Mesendoderm (in vitro differentiated cells): ENCODE data around the gene PFDN2.
"Not testable (repeated sequence)": the region's sequence is repeated elsewhere in the genome, so short reads cannot be mapped to it uniquely, and the experiment has no call there.

Experiments used
- DNase-seq: peaks from one replicate; pipeline ENCODE4 v3.0.0; 2013
- H2AK5ac ChIP-seq: 2 replicates; pipeline ENCODE4 v1.6.1; 2013; ENCODE audit warnings: low read length, inconsistent platforms
- H2BK120ac ChIP-seq: 2 replicates; pipeline ENCODE4 v1.6.1; 2013; ENCODE audit warnings: low read depth, mild to moderate bottlenecking, low read length, moderate library complexity, mixed read lengths
- H2BK15ac ChIP-seq: replicated peaks from 2 replicates; pipeline ENCODE4 v1.6.1; 2013; ENCODE audit warnings: low read depth, mild to moderate bottlenecking, moderate library complexity
- H2BK5ac ChIP-seq: 2 replicates; pipeline ENCODE4 v1.6.1; 2013; ENCODE audit warnings: low read length, inconsistent platforms
- H3K18ac ChIP-seq: 2 replicates; pipeline ENCODE4 v1.6.1; 2013; ENCODE audit warnings: mild to moderate bottlenecking, low read length, mixed read lengths
- H3K23ac ChIP-seq: one replicate; pipeline ENCODE4 v1.6.1; 2013; ENCODE audit warnings: low read length
- H3K27ac ChIP-seq: 2 replicates; pipeline ENCODE4 v1.5.1; 2013; ENCODE audit warnings: low read depth, mild to moderate bottlenecking, inconsistent platforms, low read length, moderate library complexity
- H3K27me3 ChIP-seq: 2 replicates; pipeline ENCODE4 v1.6.1; 2013; ENCODE audit warnings: low read length, control low read depth, mild to moderate bottlenecking, inconsistent platforms; ENCODE audit not compliant: insufficient read depth, poor library complexity
- H3K36me3 ChIP-seq: 2 replicates; pipeline ENCODE4 v1.6.1; 2013; ENCODE audit warnings: low read length, inconsistent platforms; ENCODE audit not compliant: control insufficient read depth, insufficient read depth
- H3K4ac ChIP-seq: one replicate; pipeline ENCODE4 v1.6.1; 2013; ENCODE audit warnings: low read depth, mild to moderate bottlenecking, low read length, moderate library complexity
- H3K4me1 ChIP-seq: 2 replicates; pipeline ENCODE4 v1.6.1; 2013; ENCODE audit warnings: low read depth, low read length, inconsistent platforms; ENCODE audit not compliant: control insufficient read depth
- H3K4me2 ChIP-seq: 2 replicates; pipeline ENCODE4 v1.6.1; 2013; ENCODE audit warnings: low read length
- H3K4me3 ChIP-seq: 2 replicates; pipeline ENCODE4 v1.5.1; 2013; ENCODE audit warnings: mild to moderate bottlenecking, low read length
- H3K56ac ChIP-seq: one replicate; pipeline ENCODE4 v1.6.1; 2013; ENCODE audit warnings: low read length
- H3K79me1 ChIP-seq: 2 replicates; pipeline ENCODE4 v1.6.1; 2013; ENCODE audit warnings: low read length, inconsistent platforms
- H3K79me2 ChIP-seq: 2 replicates; pipeline ENCODE4 v1.6.1; 2013; ENCODE audit warnings: mild to moderate bottlenecking, low read length; ENCODE audit not compliant: control insufficient read depth, insufficient read depth
- H3K9ac ChIP-seq: 2 replicates; pipeline ENCODE4 v1.6.1; 2013; ENCODE audit warnings: low read length, inconsistent platforms
- H4K5ac ChIP-seq: one replicate; pipeline ENCODE4 v1.6.1; 2013; ENCODE audit warnings: low read length
- H4K8ac ChIP-seq: one replicate; pipeline ENCODE4 v1.6.1; 2013; ENCODE audit warnings: low read depth, mild to moderate bottlenecking, control low read depth, low read length, moderate library complexity
- WGBS: extraction: QIAGEN DNeasy Blood & Tissue Kit; methylation state at CpG from one replicate; pipeline ENCODE4 v1.1.7; 2013; ENCODE audit warnings: low lambda C conversion rate, missing lambda C conversion rate; ENCODE audit not compliant: insufficient coverage; ENCODE audit errors: extremely low coverage; 5-methylcytosine and 5-hydroxymethylcytosine counted together

The PFDN2 gene

DNA sequence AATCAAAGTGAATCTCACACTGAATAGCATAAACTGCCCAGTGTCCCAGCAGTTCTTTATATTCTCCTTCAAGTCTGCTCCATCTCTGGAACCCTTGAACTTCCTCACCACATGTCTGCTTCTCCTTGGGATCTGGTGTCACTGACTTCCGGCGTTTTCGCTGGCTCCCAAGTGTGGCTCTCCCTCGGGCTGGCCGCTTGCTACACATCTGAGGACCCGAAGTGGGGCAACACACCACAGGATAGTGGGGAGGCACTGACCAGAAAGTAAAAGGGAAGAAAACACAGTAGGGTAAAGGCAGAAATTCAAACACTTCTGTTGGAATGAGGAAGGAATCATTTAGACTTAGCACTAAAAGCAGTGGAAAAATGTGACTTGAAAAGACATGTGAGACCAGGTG lies 5.1 kb upstream of the PFDN2 start:
- H4K8ac ChIP-seq = no peak overlapping the region
- H3K9ac ChIP-seq = no peak overlapping the region
- H3K79me2 ChIP-seq = peaks cover 14% of the 10 kb centered on the region
- no peak overlapping the region for H2BK15ac ChIP-seq
- WGBS = no CpG with 5 or more reads among the region's 6 CpGs
- H2BK5ac ChIP-seq = no peak overlapping the region
- H4K5ac ChIP-seq = no peak overlapping the region
- H3K56ac ChIP-seq = no peak overlapping the region
- H3K79me1 ChIP-seq = peaks cover 22% of the 10 kb centered on the region
- no peak overlapping the region for H3K23ac ChIP-seq
- DNase-seq = no peak
- no peak overlapping the region for H3K4me2 ChIP-seq
- no peak overlapping the region for H3K27ac ChIP-seq
- H3K27me3 ChIP-seq = no peaks in the 10 kb centered on the region
- H3K4me3 ChIP-seq = no peak overlapping the region
- no peak overlapping the region for H3K4ac ChIP-seq
- no peak overlapping the region for H3K18ac ChIP-seq
- no peak overlapping the region for H2BK120ac ChIP-seq
- H2AK5ac ChIP-seq = no peak overlapping the region
- H3K36me3 ChIP-seq = peaks cover 27% of the 10 kb centered on the region
- H3K4me1 ChIP-seq = peaks cover 9% of the 10 kb centered on the region

DNA sequence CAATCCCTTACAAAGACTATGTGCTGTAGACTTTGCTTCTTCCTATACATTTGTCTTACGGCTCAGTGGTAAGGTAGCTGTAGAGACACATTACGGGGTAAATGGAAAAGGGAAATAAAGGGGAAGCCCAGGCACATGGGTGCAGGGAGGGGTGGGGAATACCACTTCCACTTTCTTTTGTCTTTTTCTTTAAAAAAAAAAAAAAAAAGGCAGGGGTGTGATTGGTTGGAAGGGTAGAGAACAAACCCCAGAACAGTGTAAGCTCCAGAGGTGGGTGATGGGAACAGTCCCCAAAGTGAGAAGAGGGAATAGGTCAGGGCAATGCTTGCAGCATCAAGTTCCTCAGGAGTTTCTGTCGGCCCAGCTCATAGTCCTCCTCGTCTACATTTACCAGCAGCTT lies 4.0 kb upstream of the PFDN2 start:
- H3K36me3 ChIP-seq = peaks cover 25% of the 10 kb centered on the region
- H3K9ac ChIP-seq = no peak overlapping the region
- no peak overlapping the region for H2BK15ac ChIP-seq
- H3K79me1 ChIP-seq = peaks cover 18% of the 10 kb centered on the region
- DNase-seq = no peak
- H3K27me3 ChIP-seq = no peaks in the 10 kb centered on the region
- no peak overlapping the region for H3K4ac ChIP-seq
- no peak overlapping the region for H2BK5ac ChIP-seq
- no peak overlapping the region for H3K4me3 ChIP-seq
- no CpG with 5 or more reads among the region's 4 CpGs for WGBS
- H3K27ac ChIP-seq = no peak overlapping the region
- peaks cover 18% of the 10 kb centered on the region for H3K79me2 ChIP-seq
- H3K56ac ChIP-seq = no peak overlapping the region
- H4K5ac ChIP-seq = no peak overlapping the region
- no peak overlapping the region for H3K23ac ChIP-seq
- H2AK5ac ChIP-seq = no peak overlapping the region
- H3K4me1 ChIP-seq = peaks cover 9% of the 10 kb centered on the region
- H4K8ac ChIP-seq = no peak overlapping the region
- no peak overlapping the region for H3K4me2 ChIP-seq
- H3K18ac ChIP-seq = no peak overlapping the region
- H2BK120ac ChIP-seq = no peak overlapping the region

DNA sequence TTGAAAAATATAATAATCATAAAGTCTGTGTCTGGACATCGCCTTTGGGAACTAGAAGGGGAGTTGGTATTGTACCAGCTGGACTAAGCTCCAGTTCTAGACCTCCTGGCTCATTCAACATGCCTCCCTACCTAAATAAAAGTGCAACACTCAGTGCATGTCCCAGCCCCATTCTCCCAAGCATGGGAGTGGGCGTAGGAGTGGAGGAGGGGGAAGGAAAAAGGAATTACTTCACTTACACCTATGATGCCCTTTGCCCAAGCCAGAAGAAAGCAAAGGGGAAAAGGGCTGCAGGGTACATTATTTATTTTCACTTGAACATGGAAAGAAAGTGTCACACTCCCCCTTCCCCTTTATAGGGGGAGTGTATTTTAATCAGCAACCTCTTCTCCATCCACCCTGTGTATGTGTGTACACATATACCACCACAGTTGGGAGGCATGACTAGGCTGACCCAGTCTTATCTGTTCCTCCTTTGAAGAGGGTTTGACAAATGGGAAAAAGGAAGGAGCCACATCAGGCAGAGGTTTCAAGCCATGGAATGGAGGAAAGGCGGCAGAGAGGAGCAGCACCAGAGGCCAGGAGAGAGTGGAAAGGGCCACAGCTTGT lies 3.3 kb upstream of the PFDN2 start:
- no peak overlapping the region for H4K8ac ChIP-seq

DNA sequence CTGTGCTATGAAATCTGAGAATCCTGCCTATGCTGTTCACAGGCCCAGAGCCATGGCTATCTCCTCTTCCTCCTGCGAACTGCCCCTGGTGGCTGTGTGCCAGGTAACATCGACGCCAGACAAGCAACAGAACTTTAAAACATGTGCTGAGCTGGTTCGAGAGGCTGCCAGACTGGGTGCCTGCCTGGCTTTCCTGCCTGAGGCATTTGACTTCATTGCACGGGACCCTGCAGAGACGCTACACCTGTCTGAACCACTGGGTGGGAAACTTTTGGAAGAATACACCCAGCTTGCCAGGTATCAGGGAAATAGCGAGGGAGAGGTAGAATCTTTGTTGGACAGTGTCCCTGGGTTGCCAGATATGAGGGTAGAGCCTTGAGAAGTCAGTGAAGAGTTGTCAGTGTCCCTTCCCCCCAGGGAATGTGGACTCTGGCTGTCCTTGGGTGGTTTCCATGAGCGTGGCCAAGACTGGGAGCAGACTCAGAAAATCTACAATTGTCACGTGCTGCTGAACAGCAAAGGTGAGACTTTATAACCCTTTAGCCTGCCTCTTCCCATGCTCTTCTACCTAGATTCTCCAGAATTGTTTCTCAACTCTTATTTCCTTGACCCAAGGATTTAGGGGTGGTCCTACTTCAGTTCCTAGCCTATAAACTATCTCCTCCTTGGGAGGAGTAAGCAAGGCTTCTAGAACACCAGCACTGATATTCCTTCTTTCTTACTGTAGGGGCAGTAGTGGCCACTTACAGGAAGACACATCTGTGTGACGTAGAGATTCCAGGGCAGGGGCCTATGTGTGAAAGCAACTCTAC lies 1.5 kb upstream of the PFDN2 start:
- H2AK5ac ChIP-seq = no peak overlapping the region
- no peak overlapping the region for H3K27ac ChIP-seq
- no peak overlapping the region for H3K4ac ChIP-seq
- no peak overlapping the region for H4K5ac ChIP-seq
- H3K56ac ChIP-seq = peak overlapping the region; percentile 94
- no peak overlapping the region for H2BK15ac ChIP-seq
- peak overlapping the region; percentile 88 for H3K9ac ChIP-seq
- H3K79me2 ChIP-seq = peaks cover 35% of the 10 kb centered on the region
- H2BK120ac ChIP-seq = no peak overlapping the region
- peaks cover 14% of the 10 kb centered on the region for H3K79me1 ChIP-seq
- H3K36me3 ChIP-seq = peaks cover 21% of the 10 kb centered on the region
- peaks cover 9% of the 10 kb centered on the region for H3K4me1 ChIP-seq
- no peak overlapping the region for H3K4me3 ChIP-seq
- no peak overlapping the region for H2BK5ac ChIP-seq
- H3K18ac ChIP-seq = no peak overlapping the region
- no peaks in the 10 kb centered on the region for H3K27me3 ChIP-seq
- H3K23ac ChIP-seq = no peak overlapping the region
- peak overlapping the region; percentile 96 for H3K4me2 ChIP-seq
- DNase-seq = peak; percentile 97
- WGBS = no CpG with 5 or more reads among the region's 10 CpGs
- no peak overlapping the region for H4K8ac ChIP-seq

More for the DNA sequence above, 3.3 kb upstream of the PFDN2 start:
- no peak for DNase-seq
- peaks cover 9% of the 10 kb centered on the region for H3K4me1 ChIP-seq
- no peak overlapping the region for H2BK5ac ChIP-seq
- H2BK15ac ChIP-seq = no peak overlapping the region
- no peak overlapping the region for H3K23ac ChIP-seq
- no peak overlapping the region for H3K4me2 ChIP-seq
- no peak overlapping the region for H3K4ac ChIP-seq
- no peak overlapping the region for H2BK120ac ChIP-seq
- H3K18ac ChIP-seq = no peak overlapping the region
- H3K79me1 ChIP-seq = peaks cover 17% of the 10 kb centered on the region
- no peak overlapping the region for H3K27ac ChIP-seq
- H2AK5ac ChIP-seq = no peak overlapping the region
- peaks cover 25% of the 10 kb centered on the region for H3K36me3 ChIP-seq
- no peak overlapping the region for H3K56ac ChIP-seq
- no peak overlapping the region for H4K5ac ChIP-seq
- no peak overlapping the region for H3K9ac ChIP-seq
- no CpG with 5 or more reads among the region's 3 CpGs for WGBS
- peaks cover 25% of the 10 kb centered on the region for H3K79me2 ChIP-seq
- no peak overlapping the region for H3K4me3 ChIP-seq
- no peaks in the 10 kb centered on the region for H3K27me3 ChIP-seq

DNA sequence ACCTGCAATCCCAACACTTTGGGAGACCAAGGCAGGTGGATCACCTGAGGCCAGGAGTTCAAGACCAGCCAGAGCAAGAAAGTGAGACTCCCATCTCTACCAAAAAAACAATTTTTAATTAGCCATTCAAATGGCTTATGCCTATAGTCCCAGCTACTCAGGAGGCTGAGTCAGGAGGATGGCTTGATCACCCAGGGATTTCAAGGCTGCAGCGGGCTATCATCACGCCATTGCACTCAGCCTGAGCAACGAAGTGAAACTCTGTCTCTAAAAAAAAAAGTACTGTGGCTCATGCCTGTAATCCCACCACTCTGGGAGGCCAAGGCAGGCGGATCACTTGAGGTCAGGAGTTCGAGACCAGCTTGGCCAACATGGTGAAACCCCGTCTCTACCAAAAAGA lies 1.9 kb downstream of the PFDN2 start:
- not testable (repeated sequence) for H3K4me3 ChIP-seq, H3K23ac ChIP-seq, H3K56ac ChIP-seq, H3K4ac ChIP-seq, H4K8ac ChIP-seq, H3K4me1 ChIP-seq, H3K9ac ChIP-seq, H2BK15ac ChIP-seq, H4K5ac ChIP-seq, H2BK120ac ChIP-seq, DNase-seq, H2AK5ac ChIP-seq, H3K18ac ChIP-seq, H3K27ac ChIP-seq, H3K27me3 ChIP-seq, H2BK5ac ChIP-seq, H3K4me2 ChIP-seq, H3K36me3 ChIP-seq
- H3K79me1 ChIP-seq = peaks cover 10% of the 10 kb centered on the region
- WGBS = no CpG with 5 or more reads among the region's 6 CpGs
- peaks cover 49% of the 10 kb centered on the region for H3K79me2 ChIP-seq
